Colonic mucosa (tissue), 4 donors: Measurements from ENCODE around the gene CTH. TPM values are rescaled to one million over a fixed set of nuclear protein-coding genes. Genes with fewer than 3 reads are reported as not detected.

ENCODE experiments used
- DNase-seq: peaks from one replicate; pipeline ENCODE4 v3.0.0-alpha.2; 2020
- H3K27ac ChIP-seq: fragments of 200-600 bp; one replicate; pipeline ENCODE4 v1.8.0; 2021
- H3K27me3 ChIP-seq: fragments of 200-600 bp; one replicate; pipeline ENCODE4 v1.8.0; 2021
- H3K36me3 ChIP-seq: fragments of 200-600 bp; one replicate; pipeline ENCODE4 v1.8.0; 2021
- H3K4me1 ChIP-seq: fragments of 200-600 bp; one replicate; pipeline ENCODE4 v1.8.0; 2021; ENCODE audit warnings: mild to moderate bottlenecking
- H3K4me3 ChIP-seq: fragments of 200-600 bp; one replicate; pipeline ENCODE4 v1.8.0; 2021
- H3K9ac ChIP-seq, 2 donors: one replicate each; pipeline ENCODE4 v1.7.0; 2013; ENCODE audit warnings: control low read depth in 2 of 2, low read depth in 2 of 2, low read length in 2 of 2
- H3K9me3 ChIP-seq: fragments of 200-600 bp; one replicate; pipeline ENCODE4 v1.8.0; 2021
- CTCF ChIP-seq: fragments of 200-600 bp; IDR thresholded peaks from one replicate; pipeline ENCODE4 v1.8.0; 2022; ENCODE audit warnings: antibody characterized with exemption, mild to moderate bottlenecking
- intact Hi-C: fragments of 100-400 bp; cut with DNase I; formaldehyde crosslinking; loops from one replicate; pipeline ENCODE4 v1.14.1; 2022
- total RNA-seq, 2 donors: library from RNA; stranded (reverse); fragmentation: NEBNext Ultra II Directional in 1 of 2; extraction: Animal tissue kit (Norgen Biotek cat#: 25700) in 1 of 2; gene quantifications; one replicate each; pipeline ENCODE4 v1.2.1, GENCODE V29; 2021
- donor health status: healthy.
- donor health status: DM: no; HTN: no; CAD: no.
- donor health status: DM: no; HTN: no; CAD: no.

The CTH gene
- total RNA-seq, 2 donors from 2014 or later: 10.7 to 16.6 TPM

GRCh38 chr1:70385477-70385876, 25.6 kb upstream of the CTH start:
- intact Hi-C loops: no loop called here
- no peaks in the 10 kb centered on the region for H3K4me1 ChIP-seq
- no peaks in the 10 kb centered on the region for H3K9me3 ChIP-seq
- H3K27me3 ChIP-seq: no peaks in the 10 kb centered on the region
- no peak overlapping the region for H3K27ac ChIP-seq
- no peak for TF ChIP-seq CTCF
- H3K36me3 ChIP-seq: no peaks in the 10 kb centered on the region
- DNase-seq: no peak
- H3K9ac ChIP-seq: no peak overlapping the region
- no peak overlapping the region for H3K4me3 ChIP-seq

GRCh38 chr1:70386121-70386520, 24.9 kb upstream of the CTH start:
- DNase-seq: no peak
- H3K27ac ChIP-seq: no peak overlapping the region
- H3K27me3 ChIP-seq: no peaks in the 10 kb centered on the region
- intact Hi-C loops: no loop called here
- no peaks in the 10 kb centered on the region for H3K4me1 ChIP-seq
- H3K4me3 ChIP-seq: no peak overlapping the region
- no peak overlapping the region for H3K9ac ChIP-seq
- H3K36me3 ChIP-seq: no peaks in the 10 kb centered on the region
- TF ChIP-seq CTCF: no peak
- no peaks in the 10 kb centered on the region for H3K9me3 ChIP-seq

GRCh38 chr1:70387507-70387906, 23.6 kb upstream of the CTH start:
- no peaks in the 10 kb centered on the region for H3K9me3 ChIP-seq
- no peak for DNase-seq
- no peaks in the 10 kb centered on the region for H3K27me3 ChIP-seq
- H3K36me3 ChIP-seq: no peaks in the 10 kb centered on the region
- H3K27ac ChIP-seq: no peak overlapping the region
- no peak overlapping the region for H3K4me3 ChIP-seq
- TF ChIP-seq CTCF: no peak
- H3K4me1 ChIP-seq: no peaks in the 10 kb centered on the region
- no peak overlapping the region for H3K9ac ChIP-seq
- intact Hi-C loops: no loop called here

- Histone ChIP-seq H3K9ac (no peak overlapping the region), H3K4me3 (no peak overlapping the region), H3K4me1 (no peaks in the 10 kb centered on the region), H3K9me3 (no peaks in the 10 kb centered on the region), H3K27ac (no peak overlapping the region), H3K36me3 (no peaks in the 10 kb centered on the region), H3K27me3 (no peaks in the 10 kb centered on the region)
- intact Hi-C loops: no loop called here
- no peak for DNase-seq
- TF ChIP-seq CTCF: no peak
These were observed 18.4 kb upstream of the CTH start for GRCh38 chr1:70392626-70393025.

- no peak overlapping the region for H3K27ac ChIP-seq
- intact Hi-C loops: no loop called here
- TF ChIP-seq CTCF: no peak
- H3K36me3 ChIP-seq: no peaks in the 10 kb centered on the region
- H3K9ac ChIP-seq: no peak overlapping the region
- H3K4me3 ChIP-seq: no peak overlapping the region
- no peaks in the 10 kb centered on the region for H3K27me3 ChIP-seq
- H3K9me3 ChIP-seq: no peaks in the 10 kb centered on the region
- no peaks in the 10 kb centered on the region for H3K4me1 ChIP-seq
- DNase-seq: no peak
These were observed 14.5 kb upstream of the CTH start for GRCh38 chr1:70396607-70397006.

- Histone ChIP-seq H3K9ac (no peak overlapping the region), H3K4me3 (no peak overlapping the region), H3K36me3 (no peaks in the 10 kb centered on the region), H3K27ac (no peak overlapping the region), H3K4me1 (no peaks in the 10 kb centered on the region), H3K9me3 (no peaks in the 10 kb centered on the region), H3K27me3 (no peaks in the 10 kb centered on the region)
- intact Hi-C loops: no loop called here
- TF ChIP-seq CTCF: no peak
- DNase-seq: no peak
These were observed 14.1 kb upstream of the CTH start for GRCh38 chr1:70397013-70397412.
